Astrocyte of the spinal cord (primary cell): Measurements from ENCODE around the gene MYOZ2.

Experiments used
- DNase-seq: peaks from one replicate; pipeline ENCODE4 v3.0.0; 2011; ENCODE audit warnings: low read depth, low spot score
- H3K4me3 ChIP-seq: 2 replicates; pipeline ENCODE4 v1.5.1; 2011; ENCODE audit warnings: low read depth, mild to moderate bottlenecking, low read length, moderate library complexity
- in situ Hi-C: cut with HindIII; loops from 2 replicates; pipeline ENCODE4 v1.10.0; 2017; ENCODE audit warnings: low sequenced_read_pairs
- TF ChIP-seq, protein P1 (sequence below): IDR thresholded peaks from 2 replicates; pipeline ENCODE4 v1.5.1; 2012; ENCODE audit warnings: low read depth, mild to moderate bottlenecking, low read length, inconsistent platforms

The MYOZ2 gene

DNA sequence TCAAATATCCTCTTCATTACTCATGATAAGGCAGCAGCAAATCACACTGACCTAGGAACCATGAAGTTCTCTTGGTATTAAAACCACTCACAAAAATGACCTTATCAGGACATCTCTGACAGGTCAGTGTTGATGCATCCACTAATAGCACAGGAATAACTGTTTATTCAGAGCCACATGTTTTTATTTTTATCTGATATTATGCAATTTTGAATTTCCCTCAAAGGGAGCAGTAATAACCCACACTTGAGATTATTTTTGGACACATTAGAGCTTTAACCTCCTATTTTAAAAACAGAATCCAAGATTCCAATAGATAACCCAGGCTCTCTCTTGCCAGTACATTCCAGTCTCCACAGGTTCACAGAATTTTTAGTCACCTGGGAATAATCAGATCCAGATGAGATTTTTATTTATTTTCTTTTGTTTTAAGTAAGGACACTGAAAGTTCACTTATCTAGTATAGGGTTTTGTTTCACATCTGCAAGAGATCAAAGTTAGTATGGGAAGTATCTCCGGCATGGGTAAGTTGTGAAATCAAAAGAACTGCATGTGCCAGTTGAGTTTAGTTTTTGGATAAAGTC is 36.3 kb upstream of the MYOZ2 start:
- in situ Hi-C loops, result no loop called here
- no peak overlapping the region for H3K4me3 ChIP-seq
- peak; percentile 36 for DNase-seq
- TF ChIP-seq, protein P1, sequence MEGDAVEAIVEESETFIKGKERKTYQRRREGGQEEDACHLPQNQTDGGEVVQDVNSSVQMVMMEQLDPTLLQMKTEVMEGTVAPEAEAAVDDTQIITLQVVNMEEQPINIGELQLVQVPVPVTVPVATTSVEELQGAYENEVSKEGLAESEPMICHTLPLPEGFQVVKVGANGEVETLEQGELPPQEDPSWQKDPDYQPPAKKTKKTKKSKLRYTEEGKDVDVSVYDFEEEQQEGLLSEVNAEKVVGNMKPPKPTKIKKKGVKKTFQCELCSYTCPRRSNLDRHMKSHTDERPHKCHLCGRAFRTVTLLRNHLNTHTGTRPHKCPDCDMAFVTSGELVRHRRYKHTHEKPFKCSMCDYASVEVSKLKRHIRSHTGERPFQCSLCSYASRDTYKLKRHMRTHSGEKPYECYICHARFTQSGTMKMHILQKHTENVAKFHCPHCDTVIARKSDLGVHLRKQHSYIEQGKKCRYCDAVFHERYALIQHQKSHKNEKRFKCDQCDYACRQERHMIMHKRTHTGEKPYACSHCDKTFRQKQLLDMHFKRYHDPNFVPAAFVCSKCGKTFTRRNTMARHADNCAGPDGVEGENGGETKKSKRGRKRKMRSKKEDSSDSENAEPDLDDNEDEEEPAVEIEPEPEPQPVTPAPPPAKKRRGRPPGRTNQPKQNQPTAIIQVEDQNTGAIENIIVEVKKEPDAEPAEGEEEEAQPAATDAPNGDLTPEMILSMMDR, result no peak

DNA sequence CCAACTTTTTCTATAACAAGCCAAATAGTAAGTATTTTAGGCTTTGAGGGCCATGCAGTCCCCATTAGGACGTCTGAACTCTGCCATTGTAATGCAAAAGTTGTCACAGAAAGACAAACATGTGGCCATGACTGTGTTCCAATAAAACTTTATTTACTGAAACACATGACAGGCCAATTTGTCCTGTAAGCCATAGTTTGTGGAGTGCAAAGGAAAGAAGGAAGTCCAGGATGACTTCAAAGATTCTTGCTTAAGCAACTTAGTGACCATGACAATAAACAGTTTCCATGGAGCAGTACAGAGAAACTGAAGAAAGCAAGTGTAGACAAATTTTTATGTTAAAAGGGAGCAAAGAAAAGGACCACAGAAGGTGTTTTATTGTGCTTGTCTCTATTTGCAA is 35.0 kb upstream of the MYOZ2 start:
- TF ChIP-seq, protein P1, result no peak
- no peak overlapping the region for H3K4me3 ChIP-seq
- in situ Hi-C loops, result no loop called here
- no peak for DNase-seq

DNA sequence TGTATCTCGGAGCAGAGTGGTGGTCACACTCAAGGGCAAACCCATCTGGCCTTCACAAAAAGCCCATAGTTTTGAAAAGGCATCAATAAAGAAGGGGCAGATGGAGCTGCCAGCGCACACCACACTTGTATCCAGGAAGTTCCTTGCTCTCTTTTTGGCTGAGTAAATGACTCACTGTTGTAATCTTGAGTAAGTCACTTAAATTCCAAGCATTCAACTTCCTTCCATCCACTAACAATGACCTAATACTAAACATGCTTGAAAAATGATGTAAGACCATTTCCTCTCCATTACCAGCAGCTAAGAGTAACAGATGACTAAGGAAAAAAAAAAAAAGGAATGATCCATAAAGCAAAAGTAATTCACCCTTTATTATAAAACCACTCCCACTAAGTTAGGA is 32.4 kb upstream of the MYOZ2 start:
- no peak overlapping the region for H3K4me3 ChIP-seq
- in situ Hi-C loops, result no loop called here
- TF ChIP-seq, protein P1, result no peak

DNA sequence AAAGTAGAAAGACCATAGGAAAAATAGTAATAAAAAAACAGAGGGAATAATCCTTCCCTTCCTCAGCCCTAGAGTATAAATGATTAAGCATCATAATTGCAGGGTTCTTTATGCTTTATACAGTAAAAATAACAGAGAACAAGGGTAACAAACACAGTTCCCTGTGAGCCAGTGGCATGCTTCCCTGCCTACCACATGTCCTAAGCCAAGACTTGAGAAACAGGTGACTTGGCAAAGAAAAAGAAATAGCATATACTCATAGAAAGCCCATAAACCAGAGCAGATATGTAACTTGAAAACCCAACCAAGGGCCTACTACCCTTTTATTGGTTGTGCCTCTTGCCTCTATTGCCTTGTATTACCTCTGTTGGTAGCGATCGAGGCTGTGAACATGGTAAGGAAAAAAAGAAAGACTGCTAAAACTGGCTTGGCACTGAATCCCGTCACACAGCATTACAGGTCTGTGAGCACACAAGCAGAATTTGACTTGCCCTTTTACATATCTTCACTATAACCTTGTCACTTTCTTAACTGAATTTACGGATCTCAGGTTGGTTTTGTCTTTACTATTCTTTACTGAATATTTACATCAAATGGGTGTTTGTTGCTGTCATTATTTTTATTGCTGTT is 30.9 kb upstream of the MYOZ2 start:
- TF ChIP-seq, protein P1, result no peak
- no peak for DNase-seq
- no peak overlapping the region for H3K4me3 ChIP-seq
- in situ Hi-C loops, result no loop called here

More for the DNA sequence above, 32.4 kb upstream of the MYOZ2 start:
- DNase-seq, result peak; percentile 97

DNA sequence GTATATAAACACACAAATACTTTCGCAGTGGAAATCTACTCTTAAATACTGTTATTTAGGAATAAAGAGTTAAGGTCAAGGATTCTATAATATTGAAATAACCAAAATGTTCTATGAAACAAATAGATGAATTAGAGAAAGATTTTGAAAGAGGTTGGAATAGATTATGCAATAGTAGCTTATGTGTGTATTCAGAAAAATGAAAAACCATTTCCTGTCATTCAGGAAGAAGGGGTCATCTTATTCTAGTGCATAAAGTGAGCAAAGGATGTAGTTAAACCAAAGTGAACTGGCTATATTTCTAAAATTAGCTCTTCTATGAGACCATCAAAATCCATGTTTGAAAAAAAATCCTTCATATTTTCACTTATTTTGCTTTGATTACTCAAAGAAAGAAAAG is 30.0 kb upstream of the MYOZ2 start:
- DNase-seq, result no peak
- H3K4me3 ChIP-seq, result no peak overlapping the region
- TF ChIP-seq, protein P1, result no peak
- in situ Hi-C loops, result no loop called here

DNA sequence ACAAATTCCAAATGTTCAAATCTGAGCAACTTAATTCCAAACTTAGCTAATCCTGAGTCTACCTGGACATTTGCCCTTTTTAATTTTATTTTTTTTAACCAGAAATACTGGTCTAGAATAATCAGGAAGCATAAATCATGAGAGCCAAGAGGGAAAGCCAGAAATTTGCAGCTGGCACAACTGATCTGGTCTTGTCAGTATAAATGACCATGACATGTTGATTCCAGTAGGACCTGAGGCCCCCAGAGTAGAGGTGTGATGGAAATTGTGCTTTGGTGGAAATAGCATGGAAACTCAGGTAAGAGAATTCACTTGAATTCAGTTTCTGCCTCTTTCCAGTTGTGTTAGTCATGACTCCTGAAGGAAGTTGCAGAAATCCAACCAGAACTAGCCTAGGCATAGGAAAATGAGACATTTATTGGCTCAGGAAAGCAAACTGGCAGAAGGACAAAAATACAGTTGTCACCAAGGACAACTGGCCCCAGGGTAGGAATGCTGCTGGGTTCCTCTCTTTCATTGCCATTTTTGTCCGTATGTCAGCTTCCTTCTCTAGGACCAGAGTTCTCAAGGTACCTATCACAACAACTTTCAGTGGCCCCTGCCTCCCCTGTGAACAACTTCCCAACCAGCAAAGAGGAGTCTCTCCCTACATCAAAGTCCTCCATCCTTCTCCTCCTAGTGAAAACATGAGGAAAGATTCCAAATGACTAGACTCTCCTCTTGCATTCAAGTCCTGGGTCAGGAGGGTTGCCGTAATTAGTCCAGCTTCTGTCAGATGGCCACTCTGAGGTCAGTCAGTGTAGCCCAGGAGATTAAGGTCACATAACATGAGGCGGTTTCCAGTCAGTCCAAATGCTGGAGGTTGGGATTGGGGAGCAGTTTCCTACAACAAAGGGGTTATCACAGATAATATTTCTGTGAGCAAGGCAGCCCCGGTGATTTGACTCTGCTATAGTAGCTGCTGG is 29.3 kb upstream of the MYOZ2 start:
- DNase-seq, result no peak
- TF ChIP-seq, protein P1, result no peak
- in situ Hi-C loops, result no loop called here
- H3K4me3 ChIP-seq, result no peak overlapping the region
